Upper lobe of right lung (tissue), 1 donor: ENCODE measurements around the gene FRMD4A. TPM values are rescaled to one million over a fixed set of nuclear protein-coding genes. Genes with fewer than 3 reads are reported as not detected.
A peak's percentile ranks its signal among the peaks of the same experiment; 100 is the strongest.

Source experiments
- ATAC-seq: fragments of 200-7000 bp; cut with Tn5 transposase; one replicate; pipeline ENCODE4 v1.9.1; 2020; ENCODE audit warnings: mild to moderate bottlenecking, moderate library complexity
- DNase-seq: peaks from one replicate; pipeline ENCODE4 v3.0.0-alpha.2; 2020
- H3K27ac ChIP-seq: fragments of 200-600 bp; one replicate; pipeline ENCODE4 v1.8.0; 2022
- H3K27me3 ChIP-seq: fragments of 200-600 bp; one replicate; pipeline ENCODE4 v1.8.0; 2022; ENCODE audit warnings: mild to moderate bottlenecking
- H3K36me3 ChIP-seq: fragments of 200-600 bp; one replicate; pipeline ENCODE4 v1.8.0; 2022
- H3K4me1 ChIP-seq: fragments of 200-600 bp; one replicate; pipeline ENCODE4 v1.8.0; 2022
- H3K4me3 ChIP-seq: fragments of 200-600 bp; one replicate; pipeline ENCODE4 v1.8.0; 2022; ENCODE audit warnings: mild to moderate bottlenecking
- H3K9me3 ChIP-seq: fragments of 200-600 bp; one replicate; pipeline ENCODE4 v1.8.0; 2022
- intact Hi-C: fragments of 100-400 bp; cut with DNase I; formaldehyde crosslinking; loops from one replicate; pipeline ENCODE4 v1.11.0; 2022
- total RNA-seq: library from RNA; stranded (reverse); fragmentation: NEBNext Ultra II Directional; extraction: Animal tissue kit (Norgen Biotek cat#: 25700); gene quantifications from one replicate; pipeline ENCODE4 v1.2.1, GENCODE V29; 2021
- TF ChIP-seq, protein P1 (sequence below): fragments of 200-600 bp; IDR thresholded peaks from one replicate; pipeline ENCODE4 v1.8.0; 2022; ENCODE audit warnings: antibody characterized with exemption
- donor health status: DM: no; HTN: yes; CAD: no; lungs with severe emphysema.

Gene FRMD4A
- total RNA-seq, 1 donor from 2014 or later, result 38.3 TPM

DNA sequence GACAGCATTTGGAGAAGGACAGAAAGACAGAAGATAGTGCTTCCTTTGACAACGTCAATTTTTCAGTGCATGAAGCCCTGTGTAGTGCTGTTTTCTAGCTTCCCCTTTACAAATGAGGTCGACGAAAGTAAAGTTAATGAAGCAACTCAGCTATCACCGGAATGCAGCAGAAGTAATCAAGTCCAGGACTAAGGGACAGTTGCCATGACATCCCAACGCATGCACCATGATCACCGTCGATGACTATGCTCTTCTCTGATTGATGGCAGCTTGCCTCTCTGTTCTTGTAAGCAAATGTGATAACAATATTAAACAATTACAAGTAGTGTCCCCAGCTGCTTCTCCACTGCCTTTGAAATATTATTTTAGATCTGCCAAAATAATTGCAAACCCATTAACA, 205.8 kb downstream of the FRMD4A start:
- no peak for ATAC-seq
- H3K27me3 ChIP-seq, result no peaks in the 10 kb centered on the region
- intact Hi-C loops, result no loop called here
- no peaks in the 10 kb centered on the region for H3K4me1 ChIP-seq
- H3K4me3 ChIP-seq, result no peak overlapping the region
- DNase-seq, result no peak
- no peaks in the 10 kb centered on the region for H3K9me3 ChIP-seq
- H3K36me3 ChIP-seq, result no peaks in the 10 kb centered on the region
- TF ChIP-seq, protein P1, sequence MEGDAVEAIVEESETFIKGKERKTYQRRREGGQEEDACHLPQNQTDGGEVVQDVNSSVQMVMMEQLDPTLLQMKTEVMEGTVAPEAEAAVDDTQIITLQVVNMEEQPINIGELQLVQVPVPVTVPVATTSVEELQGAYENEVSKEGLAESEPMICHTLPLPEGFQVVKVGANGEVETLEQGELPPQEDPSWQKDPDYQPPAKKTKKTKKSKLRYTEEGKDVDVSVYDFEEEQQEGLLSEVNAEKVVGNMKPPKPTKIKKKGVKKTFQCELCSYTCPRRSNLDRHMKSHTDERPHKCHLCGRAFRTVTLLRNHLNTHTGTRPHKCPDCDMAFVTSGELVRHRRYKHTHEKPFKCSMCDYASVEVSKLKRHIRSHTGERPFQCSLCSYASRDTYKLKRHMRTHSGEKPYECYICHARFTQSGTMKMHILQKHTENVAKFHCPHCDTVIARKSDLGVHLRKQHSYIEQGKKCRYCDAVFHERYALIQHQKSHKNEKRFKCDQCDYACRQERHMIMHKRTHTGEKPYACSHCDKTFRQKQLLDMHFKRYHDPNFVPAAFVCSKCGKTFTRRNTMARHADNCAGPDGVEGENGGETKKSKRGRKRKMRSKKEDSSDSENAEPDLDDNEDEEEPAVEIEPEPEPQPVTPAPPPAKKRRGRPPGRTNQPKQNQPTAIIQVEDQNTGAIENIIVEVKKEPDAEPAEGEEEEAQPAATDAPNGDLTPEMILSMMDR, result no peak
- H3K27ac ChIP-seq, result no peak overlapping the region

DNA sequence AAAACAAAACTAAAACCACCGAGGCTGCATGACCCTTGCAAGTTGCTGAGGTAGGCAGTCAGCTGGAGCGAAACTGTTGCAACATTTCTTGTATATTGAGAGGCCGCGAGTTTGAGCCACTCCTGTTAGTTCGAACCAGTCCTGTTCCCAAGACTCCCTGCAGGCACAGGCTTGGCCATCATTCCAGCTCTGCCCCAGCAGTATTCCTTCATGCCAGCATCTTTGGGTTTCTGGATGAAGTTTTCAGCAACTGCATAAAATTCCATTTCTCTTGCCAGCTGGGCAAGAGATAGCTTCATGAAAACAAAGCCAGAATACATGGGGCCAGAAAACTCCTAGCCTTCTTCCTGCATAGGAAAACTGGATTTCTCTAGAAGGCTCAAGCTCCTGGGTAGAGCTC, 207.6 kb downstream of the FRMD4A start:
- ATAC-seq (no peak), DNase-seq (no peak)
- Histone ChIP-seq H3K4me3 (no peak overlapping the region), H3K9me3 (no peaks in the 10 kb centered on the region), H3K27me3 (no peaks in the 10 kb centered on the region), H3K27ac (no peak overlapping the region), H3K36me3 (no peaks in the 10 kb centered on the region), H3K4me1 (no peaks in the 10 kb centered on the region)
- TF ChIP-seq, protein P1, result no peak
- intact Hi-C loops, result no loop called here

DNA sequence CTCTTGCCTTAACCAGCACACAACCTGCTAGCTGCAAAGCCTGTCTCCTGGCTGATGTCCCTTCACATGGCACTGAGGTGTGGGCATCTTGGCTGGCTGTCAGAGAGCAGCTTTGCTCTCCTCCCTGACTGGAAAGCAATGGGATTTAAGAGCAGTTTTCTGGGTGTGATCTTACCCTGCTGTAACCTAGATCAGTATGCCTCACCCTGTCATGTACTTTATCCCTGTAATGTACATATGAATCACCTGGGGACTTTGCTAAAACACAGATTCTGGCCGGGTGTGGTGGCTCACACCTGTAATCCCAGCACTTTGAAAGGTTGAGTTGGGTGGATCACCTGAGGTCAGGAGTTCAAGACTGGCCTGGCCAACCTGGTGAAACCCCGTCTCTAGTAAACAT, 209.9 kb downstream of the FRMD4A start:
- H3K27me3 ChIP-seq, result no peaks in the 10 kb centered on the region
- H3K9me3 ChIP-seq, result no peaks in the 10 kb centered on the region
- no peak overlapping the region for H3K27ac ChIP-seq
- ATAC-seq (no peak), DNase-seq (no peak)
- H3K4me1 ChIP-seq, result no peaks in the 10 kb centered on the region
- TF ChIP-seq, protein P1, result no peak
- intact Hi-C loops, result no loop called here
- H3K4me3 ChIP-seq, result no peak overlapping the region
- no peaks in the 10 kb centered on the region for H3K36me3 ChIP-seq

DNA sequence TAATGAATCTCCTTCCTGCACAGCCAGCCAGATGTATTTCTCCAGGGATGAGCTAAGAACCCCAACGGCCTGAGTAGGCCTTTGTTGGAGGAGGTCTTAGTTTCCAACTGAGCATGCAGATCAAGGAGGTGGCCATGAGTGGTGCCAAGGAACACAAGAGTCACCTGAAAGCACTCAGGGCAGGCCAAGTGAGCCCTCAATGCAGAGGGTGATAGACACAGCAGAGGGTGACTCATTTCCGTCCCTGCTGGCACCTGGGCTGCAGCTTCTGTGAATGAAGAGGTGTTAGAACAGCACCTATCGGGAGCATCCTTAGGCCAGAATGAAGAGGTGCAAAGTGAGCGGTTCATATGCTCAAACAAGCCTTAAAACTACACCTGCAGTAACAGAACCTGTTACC, 211.8 kb downstream of the FRMD4A start:
- TF ChIP-seq, protein P1, result no peak
- H3K9me3 ChIP-seq, result no peaks in the 10 kb centered on the region
- H3K4me3 ChIP-seq, result no peak overlapping the region
- no peaks in the 10 kb centered on the region for H3K36me3 ChIP-seq
- intact Hi-C loops, result no loop called here
- H3K27me3 ChIP-seq, result no peaks in the 10 kb centered on the region
- ATAC-seq, result peak; percentile 54
- no peak overlapping the region for H3K27ac ChIP-seq
- DNase-seq, result no peak
- H3K4me1 ChIP-seq, result no peaks in the 10 kb centered on the region

DNA sequence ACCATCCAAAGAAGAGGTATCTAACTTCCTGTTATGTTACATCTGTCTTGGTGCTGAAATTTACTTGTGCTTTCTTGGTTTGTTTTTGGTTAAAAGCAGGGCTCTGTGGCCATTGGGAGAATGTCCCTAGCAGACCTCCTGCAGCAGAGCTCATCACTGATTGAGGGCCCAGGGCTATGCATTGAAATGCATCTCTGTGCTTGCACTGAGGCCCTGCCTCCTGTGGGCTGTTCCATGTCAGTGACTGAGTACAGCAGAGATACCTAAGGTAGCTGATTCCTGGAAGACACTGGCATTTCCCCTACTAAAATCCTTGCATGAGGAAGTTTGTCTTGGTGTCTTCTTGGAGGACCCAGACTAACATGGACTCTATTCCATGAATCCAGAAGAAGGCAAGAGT, 213.9 kb downstream of the FRMD4A start:
- ATAC-seq (no peak), DNase-seq (no peak)
- TF ChIP-seq, protein P1, result no peak
- Histone ChIP-seq H3K27ac (no peak overlapping the region), H3K9me3 (no peaks in the 10 kb centered on the region), H3K36me3 (no peaks in the 10 kb centered on the region), H3K27me3 (no peaks in the 10 kb centered on the region), H3K4me1 (no peaks in the 10 kb centered on the region), H3K4me3 (no peak overlapping the region)
- intact Hi-C loops, result no loop called here

DNA sequence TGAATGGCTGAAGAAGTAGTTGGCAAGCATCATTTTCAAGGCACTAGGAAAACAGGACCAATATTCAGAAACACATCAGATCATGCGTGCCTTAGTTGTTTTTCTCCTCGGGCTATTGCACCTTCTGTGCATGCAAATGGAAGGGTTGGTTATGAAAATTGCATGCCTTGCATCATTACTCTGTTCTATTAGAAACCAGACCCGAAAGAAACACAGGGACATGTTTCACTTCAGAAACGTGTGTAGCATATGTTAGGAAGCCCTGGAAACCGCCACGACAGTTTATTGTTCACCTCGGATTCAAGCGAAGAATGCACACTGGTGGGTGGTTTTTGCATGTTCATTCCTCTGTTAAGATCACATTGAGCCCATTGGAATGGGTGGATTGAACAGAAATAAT, 214.7 kb downstream of the FRMD4A start:
- ATAC-seq (no peak), DNase-seq (no peak)
- H3K4me1 ChIP-seq, result no peaks in the 10 kb centered on the region
- no peaks in the 10 kb centered on the region for H3K27me3 ChIP-seq
- H3K9me3 ChIP-seq, result no peaks in the 10 kb centered on the region
- H3K4me3 ChIP-seq, result no peak overlapping the region
- intact Hi-C loops, result no loop called here
- TF ChIP-seq, protein P1, result no peak
- H3K27ac ChIP-seq, result no peak overlapping the region
- no peaks in the 10 kb centered on the region for H3K36me3 ChIP-seq
